Coronary artery (tissue), 2 donors: ENCODE data around the gene CEP72.

Experiments used
- DNase-seq: peaks from one replicate; pipeline ENCODE4 v3.0.0-alpha.2; 2017; ENCODE audit warnings: low spot score
- H3K27ac ChIP-seq, 2 donors: fragments of 200-600 bp; sonication (generic); one replicate each; pipeline ENCODE4 v1.5.1; 2016 to 2019
- H3K4me3 ChIP-seq: fragments of 200-600 bp; sonication (generic); 2 replicates; pipeline ENCODE4 v1.5.1; 2016; ENCODE audit warnings: mild to moderate bottlenecking, moderate library complexity
- TF ChIP-seq, protein P1 (sequence below): fragments of 200-600 bp; sonication (generic); IDR thresholded peaks from one replicate; pipeline ENCODE4 v1.5.1; 2019; ENCODE audit warnings: antibody characterized with exemption

Gene CEP72

DNA sequence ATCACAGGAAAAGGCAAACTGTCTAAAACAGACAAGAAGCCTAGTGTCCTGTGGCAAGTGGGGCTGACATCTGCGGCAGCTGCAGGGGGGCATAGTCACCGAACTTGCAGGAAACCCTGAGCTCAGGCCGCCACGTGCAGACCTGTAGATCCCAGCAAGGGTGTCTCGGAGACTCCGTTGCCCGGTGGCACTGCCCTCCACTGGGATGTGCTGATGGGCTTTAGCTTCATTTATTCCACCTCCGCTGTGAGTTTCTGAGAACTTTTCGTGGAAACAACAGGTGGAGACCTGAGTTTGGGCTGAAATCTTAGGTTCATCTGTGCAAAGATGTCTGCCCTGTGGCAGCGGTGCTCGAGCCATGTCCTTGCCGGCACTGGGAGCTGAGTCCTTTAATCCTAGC lies 22.1 kb downstream of the CEP72 start:
- no peak for DNase-seq

DNA sequence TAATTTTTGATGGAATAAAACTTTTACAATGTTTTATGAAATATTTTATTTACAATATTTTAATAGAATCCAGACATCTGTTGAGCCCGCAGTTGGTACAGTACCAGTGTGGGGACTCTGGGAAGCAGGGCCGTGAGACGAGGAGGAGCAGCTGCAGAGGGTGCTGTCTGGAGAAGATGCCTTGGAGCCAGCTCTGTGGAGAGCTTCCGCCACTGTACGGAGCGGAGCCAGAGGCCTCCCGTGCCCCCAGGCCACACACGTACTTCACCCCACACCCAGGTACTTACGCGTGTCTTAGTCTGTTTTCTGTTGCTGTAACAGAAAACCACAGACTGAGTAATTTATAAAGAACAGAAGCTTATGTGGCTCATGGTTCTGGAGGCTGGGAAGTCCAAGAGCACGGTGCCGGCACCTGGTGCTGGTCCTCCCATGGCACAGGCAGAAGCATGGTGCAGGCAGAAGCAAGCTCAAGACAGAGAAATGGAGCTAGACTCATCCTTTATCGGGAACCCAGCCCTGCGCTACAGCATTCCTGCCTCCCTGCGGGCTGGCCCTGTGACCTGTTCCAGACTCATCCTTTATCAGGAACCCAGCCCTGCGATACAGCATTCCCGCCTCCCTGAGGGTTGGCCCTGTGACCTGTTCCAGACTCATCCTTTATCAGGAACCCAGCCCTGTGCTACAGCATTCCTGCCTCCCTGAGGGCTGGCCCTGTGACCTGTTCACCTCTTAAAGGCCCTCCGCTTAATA lies 23.3 kb downstream of the CEP72 start:
- no peak overlapping the region for H3K27ac ChIP-seq
- H3K4me3 ChIP-seq = no peak overlapping the region
- TF ChIP-seq, protein P1, sequence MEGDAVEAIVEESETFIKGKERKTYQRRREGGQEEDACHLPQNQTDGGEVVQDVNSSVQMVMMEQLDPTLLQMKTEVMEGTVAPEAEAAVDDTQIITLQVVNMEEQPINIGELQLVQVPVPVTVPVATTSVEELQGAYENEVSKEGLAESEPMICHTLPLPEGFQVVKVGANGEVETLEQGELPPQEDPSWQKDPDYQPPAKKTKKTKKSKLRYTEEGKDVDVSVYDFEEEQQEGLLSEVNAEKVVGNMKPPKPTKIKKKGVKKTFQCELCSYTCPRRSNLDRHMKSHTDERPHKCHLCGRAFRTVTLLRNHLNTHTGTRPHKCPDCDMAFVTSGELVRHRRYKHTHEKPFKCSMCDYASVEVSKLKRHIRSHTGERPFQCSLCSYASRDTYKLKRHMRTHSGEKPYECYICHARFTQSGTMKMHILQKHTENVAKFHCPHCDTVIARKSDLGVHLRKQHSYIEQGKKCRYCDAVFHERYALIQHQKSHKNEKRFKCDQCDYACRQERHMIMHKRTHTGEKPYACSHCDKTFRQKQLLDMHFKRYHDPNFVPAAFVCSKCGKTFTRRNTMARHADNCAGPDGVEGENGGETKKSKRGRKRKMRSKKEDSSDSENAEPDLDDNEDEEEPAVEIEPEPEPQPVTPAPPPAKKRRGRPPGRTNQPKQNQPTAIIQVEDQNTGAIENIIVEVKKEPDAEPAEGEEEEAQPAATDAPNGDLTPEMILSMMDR = no peak
- DNase-seq = no peak

More for the DNA sequence above, 22.1 kb downstream of the CEP72 start:
- H3K4me3 ChIP-seq = no peak overlapping the region
- no peak overlapping the region for H3K27ac ChIP-seq
- TF ChIP-seq, protein P1 = no peak

DNA sequence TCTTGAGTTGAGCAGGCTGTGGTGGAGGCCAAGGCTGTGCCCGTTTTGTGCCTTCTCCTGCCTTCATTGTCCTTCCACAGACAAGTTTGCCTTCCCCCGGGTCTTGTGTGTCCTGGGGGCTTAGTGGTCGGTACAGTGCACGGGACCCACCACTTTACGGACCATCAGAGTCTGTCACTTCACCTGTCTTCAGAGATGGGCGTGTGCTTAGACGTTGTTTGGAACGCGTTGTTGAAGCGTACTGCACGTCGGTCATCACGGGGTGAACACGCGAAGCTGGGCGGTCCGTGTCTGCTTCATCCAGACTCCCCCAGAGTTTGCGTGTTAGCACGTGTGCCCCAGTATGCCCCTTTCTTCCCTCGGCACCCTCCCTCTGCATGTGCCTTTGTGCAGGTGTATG lies 24.8 kb downstream of the CEP72 start:
- H3K27ac ChIP-seq = no peak overlapping the region
- DNase-seq = no peak
- TF ChIP-seq, protein P1 = no peak
- H3K4me3 ChIP-seq = no peak overlapping the region

DNA sequence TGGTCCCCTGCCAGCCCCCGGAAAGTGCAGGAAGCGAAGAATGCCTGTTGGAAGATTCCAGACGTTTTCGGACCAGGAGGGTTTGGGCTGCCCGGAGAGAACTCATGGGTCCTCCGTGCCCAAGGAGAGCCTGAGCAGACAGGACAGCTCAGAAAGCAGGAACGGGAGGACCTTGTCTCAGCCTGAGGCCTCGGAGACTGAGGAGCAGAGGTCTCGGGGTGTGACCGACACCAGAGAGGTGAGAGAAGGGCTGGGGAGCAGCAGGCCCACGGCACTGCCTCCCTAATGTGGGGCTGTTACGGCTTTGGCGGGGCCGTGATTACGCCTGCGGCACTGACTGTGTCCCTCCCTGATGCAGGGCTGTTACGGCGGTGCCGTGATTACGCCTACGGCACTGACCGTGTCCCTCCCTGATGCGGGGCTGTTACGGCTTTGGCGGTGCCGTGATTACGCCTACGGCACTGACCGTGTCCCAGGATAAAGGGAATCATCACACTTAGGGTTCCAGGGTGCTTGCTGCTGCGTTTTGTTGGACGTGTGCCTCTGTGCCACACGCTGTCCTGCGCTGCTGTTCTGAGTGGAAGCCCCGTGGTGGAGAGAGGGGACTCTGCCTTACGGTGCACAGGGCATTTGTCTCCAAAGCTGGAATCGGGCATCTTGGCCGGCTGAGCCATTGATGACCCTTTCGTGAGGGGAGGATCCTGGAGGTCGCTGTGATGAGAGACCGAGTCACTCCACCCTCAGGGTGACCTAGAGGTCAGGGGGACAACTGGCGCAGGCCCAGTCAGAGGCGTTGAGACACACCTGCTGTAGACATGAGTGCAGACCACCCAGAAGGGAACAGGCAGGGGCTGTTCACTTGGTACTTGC lies 25.7 kb downstream of the CEP72 start:
- TF ChIP-seq, protein P1 = no peak
- Histone ChIP-seq H3K27ac (no peak overlapping the region), H3K4me3 (no peak overlapping the region)
- no peak for DNase-seq

DNA sequence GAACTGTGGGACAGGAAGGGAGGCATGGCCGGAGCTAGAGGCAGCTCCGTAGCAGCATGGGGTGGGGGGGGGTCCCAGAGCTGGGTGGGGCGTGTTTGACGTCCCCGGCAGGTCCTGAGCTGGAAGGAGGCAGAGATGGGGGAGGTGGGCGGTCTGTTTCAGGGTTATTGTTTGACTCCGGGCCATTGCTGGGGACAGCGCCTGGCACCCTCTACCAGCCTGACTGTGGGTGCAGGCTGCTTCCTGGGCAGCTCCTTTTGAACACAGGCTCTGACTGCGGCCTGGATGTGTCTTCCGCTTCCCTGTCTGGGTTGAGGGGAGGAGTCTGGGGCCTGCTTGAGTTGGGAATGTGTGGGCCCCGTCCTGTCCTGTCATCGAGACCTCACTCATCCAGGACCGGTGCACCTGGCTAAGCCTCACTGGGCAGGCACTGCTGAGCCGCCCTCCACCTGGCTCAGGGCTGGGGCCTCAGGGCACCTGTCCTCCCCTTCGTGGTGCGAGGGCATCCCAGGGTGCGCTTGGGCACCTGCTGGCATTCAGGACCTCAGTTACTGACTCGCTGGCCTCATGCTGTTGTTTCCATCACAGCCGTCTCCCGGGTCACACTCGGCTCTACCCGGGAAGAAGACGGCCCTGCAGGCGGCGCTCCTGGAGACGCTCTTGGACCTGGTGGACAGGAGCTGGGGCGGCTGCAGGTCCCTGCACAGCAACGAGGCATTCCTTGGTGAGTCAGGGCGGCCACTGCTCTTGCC lies 26.5 kb downstream of the CEP72 start:
- DNase-seq = no peak
- no peak overlapping the region for H3K4me3 ChIP-seq
- H3K27ac ChIP-seq = no peak overlapping the region
- TF ChIP-seq, protein P1 = no peak

DNA sequence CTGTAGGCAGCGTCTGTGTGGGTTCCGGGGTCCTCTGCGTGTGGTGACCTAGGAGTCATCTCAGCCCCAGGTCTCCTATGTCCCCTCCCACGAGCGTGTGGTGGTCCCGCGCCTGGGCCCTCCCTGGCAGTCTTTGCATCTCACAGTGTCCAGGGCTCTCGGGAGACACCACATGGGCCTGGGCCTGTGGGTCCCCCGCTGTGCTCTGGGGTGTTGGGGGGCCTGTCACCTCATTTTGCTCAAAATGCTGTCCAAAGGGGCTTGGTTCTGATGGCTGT lies 27.1 kb downstream of the CEP72 start:
- DNase-seq = no peak
- TF ChIP-seq, protein P1 = no peak
- H3K4me3 ChIP-seq = no peak overlapping the region
- no peak overlapping the region for H3K27ac ChIP-seq
